ENCODE measurements around the gene CPNE4. TPM values are rescaled to one million over a fixed set of nuclear protein-coding genes. Genes with fewer than 3 reads are reported as not detected.

CPNE4 gene
- total and polyA plus RNA-seq, 7 donors, result 0.03 to 0.04 TPM; not detected in 5

DNA sequence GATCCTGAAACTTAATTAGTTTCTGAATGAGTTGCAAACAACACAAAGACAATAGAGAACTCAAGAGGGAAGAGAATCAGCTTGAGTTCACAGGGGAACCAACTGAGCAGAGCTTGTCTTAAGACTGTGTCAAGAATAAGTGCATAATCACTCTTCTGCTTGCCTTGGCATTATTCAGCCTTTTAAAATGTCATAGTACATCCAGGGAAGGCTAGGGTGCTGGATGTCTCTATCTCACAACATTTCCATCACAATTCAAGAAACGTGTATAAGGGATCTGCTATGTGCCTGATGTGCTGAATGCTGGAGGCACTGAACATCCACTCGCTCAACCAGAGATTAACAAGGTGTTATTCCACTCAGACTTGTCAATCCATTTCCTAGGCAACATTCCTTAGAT is 122.6 kb downstream of the CPNE4 start:
- 65 to 76% (median 72%) methylated on average over 2 of the region's 2 CpGs for WGBS, 3 donors
- no peak overlapping the region for H3K4me3 ChIP-seq
- no peak for ATAC-seq
- H3K27ac ChIP-seq, result no peak overlapping the region
- no peak for TF ChIP-seq CTCF (IDR thresholded peaks at IDR 0.05)
- peaks cover 0 to 2% (median 0%) of the 10 kb centered on the region in 3 donors for H3K27me3 ChIP-seq (ENCODE audit: insufficient read depth in 3 of 3, low read length in 2 of 3)
- H3K4me1 ChIP-seq, result no peaks in the 10 kb centered on the region
- DNase-seq, result no peak
- H3K36me3 ChIP-seq (ENCODE audit: insufficient read depth in 1 of 2, low read depth in 1 of 2), result no peaks in the 10 kb centered on the region
- H3K9me3 ChIP-seq, result no peaks in the 10 kb centered on the region
- intact Hi-C loops (cut with DNase I), result no loop called here

- WGBS, 3 donors, result 75 to 83% (median 76%) methylated on average over 1 of the region's 1 CpG
- H3K9me3 ChIP-seq, result no peaks in the 10 kb centered on the region
- no peak for TF ChIP-seq CTCF (IDR thresholded peaks at IDR 0.05)
- intact Hi-C loops (cut with DNase I), result no loop called here
- peaks cover 0 to 2% (median 0%) of the 10 kb centered on the region in 3 donors for H3K27me3 ChIP-seq (ENCODE audit: insufficient read depth in 3 of 3, low read length in 2 of 3)
- no peak overlapping the region for H3K27ac ChIP-seq
- ATAC-seq, result no peak
- H3K4me3 ChIP-seq, result no peak overlapping the region
- no peaks in the 10 kb centered on the region for H3K4me1 ChIP-seq
- no peak for DNase-seq
- H3K36me3 ChIP-seq (ENCODE audit: insufficient read depth in 1 of 2, low read depth in 1 of 2), result no peaks in the 10 kb centered on the region
These were observed 127.0 kb downstream of the CPNE4 start for GRCh38 chr3:131907796-131908195.

DNA sequence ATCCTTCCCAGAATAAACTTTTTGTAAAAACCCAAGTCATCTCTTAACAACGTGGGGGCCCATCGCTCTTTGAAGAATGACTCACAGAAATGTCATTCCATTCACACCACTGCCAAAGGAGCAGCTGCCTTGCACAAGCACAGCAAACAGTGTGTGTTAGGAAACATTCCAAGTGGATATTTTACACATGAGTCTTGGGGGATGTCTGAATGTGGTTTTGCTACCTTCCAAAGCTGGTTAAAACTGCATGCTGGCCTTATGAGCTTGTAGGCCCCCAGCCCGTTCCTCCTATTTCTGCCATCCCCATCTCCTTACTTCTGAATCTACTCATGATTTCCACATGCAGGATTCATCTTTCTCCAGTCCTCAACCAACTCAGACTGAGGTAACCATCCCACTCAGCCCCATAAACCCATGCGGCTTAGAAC is 130.8 kb downstream of the CPNE4 start:
- intact Hi-C loops (cut with DNase I), result no loop called here
- Histone ChIP-seq H3K4me1 (no peaks in the 10 kb centered on the region), H3K4me3 (no peak overlapping the region), H3K27ac (no peak overlapping the region), H3K36me3 (ENCODE audit: insufficient read depth in 1 of 2, low read depth in 1 of 2) (no peaks in the 10 kb centered on the region), H3K9me3 (no peaks in the 10 kb centered on the region), H3K27me3 (ENCODE audit: insufficient read depth in 3 of 3, low read length in 2 of 3) (no peaks in the 10 kb centered on the region)
- WGBS, 3 donors, result 52 to 65% (median 54%) methylated on average over 4 of the region's 4 CpGs
- peak in 1 of 2 donors; percentile 9 for DNase-seq
- ATAC-seq, result no peak
- no peak for TF ChIP-seq CTCF (IDR thresholded peaks at IDR 0.05)

DNA sequence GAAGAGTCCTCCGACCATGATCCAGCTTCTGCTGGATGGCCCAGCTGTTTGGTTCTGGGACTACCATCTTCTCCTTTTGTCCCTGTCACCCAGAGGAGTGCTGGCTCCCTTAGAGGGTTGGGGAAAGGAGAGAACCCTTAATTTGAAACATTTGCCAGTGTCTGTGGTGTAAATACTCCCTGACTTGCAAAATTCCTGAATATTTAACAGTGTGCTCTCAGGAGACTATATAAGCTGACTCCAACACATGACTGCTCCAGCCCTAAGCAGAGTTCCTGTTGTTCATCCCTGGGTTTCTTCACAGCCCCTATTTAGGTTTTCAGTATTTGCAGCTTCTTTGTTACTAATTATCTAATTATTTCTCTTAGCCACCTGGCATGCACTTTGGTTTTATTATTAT is 133.1 kb downstream of the CPNE4 start:
- Histone ChIP-seq H3K9me3 (no peaks in the 10 kb centered on the region), H3K27ac (no peak overlapping the region), H3K4me3 (no peak overlapping the region), H3K36me3 (ENCODE audit: insufficient read depth in 1 of 2, low read depth in 1 of 2) (no peaks in the 10 kb centered on the region), H3K4me1 (no peaks in the 10 kb centered on the region), H3K27me3 (ENCODE audit: insufficient read depth in 3 of 3, low read length in 2 of 3) (no peaks in the 10 kb centered on the region)
- intact Hi-C loops (cut with DNase I), result no loop called here
- WGBS, 3 donors, result 60 to 82% (median 81%) methylated on average over 1 of the region's 1 CpG
- DNase-seq (no peak), ATAC-seq (no peak)
- TF ChIP-seq CTCF (IDR thresholded peaks at IDR 0.05), result no peak

GRCh38 chr3:131900891-131901290 is 133.9 kb downstream of the CPNE4 start:
- DNase-seq, result no peak
- intact Hi-C loops (cut with DNase I), result no loop called here
- WGBS, 3 donors, result 41 to 69% (median 41%) methylated on average over 1 of the region's 1 CpG

More at GRCh38 chr3:131900891-131901290, 133.9 kb downstream of the CPNE4 start:
- no peak overlapping the region for H3K27ac ChIP-seq
- ATAC-seq, result no peak
- H3K4me1 ChIP-seq, result no peaks in the 10 kb centered on the region
- H3K4me3 ChIP-seq, result no peak overlapping the region
- TF ChIP-seq CTCF (IDR thresholded peaks at IDR 0.05), result no peak
- no peaks in the 10 kb centered on the region for H3K36me3 ChIP-seq (ENCODE audit: insufficient read depth in 1 of 2, low read depth in 1 of 2)
- H3K27me3 ChIP-seq (ENCODE audit: insufficient read depth in 3 of 3, low read length in 2 of 3), result no peaks in the 10 kb centered on the region
- H3K9me3 ChIP-seq, result no peaks in the 10 kb centered on the region
